ENCODE data around the gene LTO1.
A peak's percentile ranks its signal among the peaks of the same experiment; 100 is the strongest.

Gene LTO1

GRCh38 chr11:69642913-69643632, 32.1 kb downstream of the LTO1 start:
- peak; percentile 85 for TF ChIP-seq CTCF (conservative IDR thresholded peaks at IDR 0.05; ENCODE audit: low read length)
- TF ChIP-seq EZH2phosphoT487 (IDR thresholded peaks at IDR 0.05; ENCODE audit: borderline replicate concordance): no peak
- Histone ChIP-seq H3K9ac (ENCODE audit: low read depth, low read length, poor library complexity, severe bottlenecking) (peak overlapping the region; percentile 61), H3K9me2 (replicated peaks; ENCODE audit: low read depth, low read length) (no peaks in the 10 kb centered on the region), H3K4me3 (ENCODE audit: low read length, poor library complexity, severe bottlenecking) (peak overlapping the region; percentile 70), H3K79me2 (ENCODE audit: insufficient read depth, low read length) (no peaks in the 10 kb centered on the region), H3K9me3 (ENCODE audit: insufficient read depth, low read depth, low read length) (no peaks in the 10 kb centered on the region), H3K36me3 (ENCODE audit: insufficient read depth, low read length) (no peaks in the 10 kb centered on the region), H3F3A (ENCODE audit: low read depth) (no peaks in the 10 kb centered on the region), H2AFZ (ENCODE audit: low read length) (peak overlapping the region; percentile 87), H3K4me2 (ENCODE audit: low read depth, low read length, poor library complexity, severe bottlenecking) (peak overlapping the region; percentile 64), H4K20me1 (ENCODE audit: insufficient read depth, low read length, poor library complexity, severe bottlenecking) (no peaks in the 10 kb centered on the region), H3K4me1 (ENCODE audit: insufficient read depth, low read length, poor library complexity, severe bottlenecking) (no peaks in the 10 kb centered on the region), H3K27me3 (ENCODE audit: insufficient read depth, low read length, poor library complexity, severe bottlenecking) (no peaks in the 10 kb centered on the region)

GRCh38 chr11:69642549-69642912, 32.6 kb downstream of the LTO1 start:
- peak overlapping the region; percentile 64 for H3K4me2 ChIP-seq (ENCODE audit: low read depth, low read length, poor library complexity, severe bottlenecking)
- H4K20me1 ChIP-seq (ENCODE audit: insufficient read depth, low read length, poor library complexity, severe bottlenecking): no peaks in the 10 kb centered on the region
- no peaks in the 10 kb centered on the region for H3K27me3 ChIP-seq (ENCODE audit: insufficient read depth, low read length, poor library complexity, severe bottlenecking)
- H3K4me3 ChIP-seq (ENCODE audit: low read length, poor library complexity, severe bottlenecking): peak overlapping the region; percentile 70
- peak overlapping the region; percentile 87 for H2AFZ ChIP-seq (ENCODE audit: low read length)
- no peaks in the 10 kb centered on the region for H3K4me1 ChIP-seq (ENCODE audit: insufficient read depth, low read length, poor library complexity, severe bottlenecking)
- no peaks in the 10 kb centered on the region for H3K9me2 ChIP-seq (replicated peaks; ENCODE audit: low read depth, low read length)
- H3K36me3 ChIP-seq (ENCODE audit: insufficient read depth, low read length): no peaks in the 10 kb centered on the region
- H3F3A ChIP-seq (ENCODE audit: low read depth): no peaks in the 10 kb centered on the region
- H3K9me3 ChIP-seq (ENCODE audit: insufficient read depth, low read depth, low read length): no peaks in the 10 kb centered on the region
- no peak for TF ChIP-seq CTCF (conservative IDR thresholded peaks at IDR 0.05; ENCODE audit: low read length)
- no peak for TF ChIP-seq EZH2phosphoT487 (IDR thresholded peaks at IDR 0.05; ENCODE audit: borderline replicate concordance)
- H3K79me2 ChIP-seq (ENCODE audit: insufficient read depth, low read length): no peaks in the 10 kb centered on the region
- peak overlapping the region; percentile 61 for H3K9ac ChIP-seq (ENCODE audit: low read depth, low read length, poor library complexity, severe bottlenecking)

GRCh38 chr11:69641681-69642548, 33.2 kb downstream of the LTO1 start:
- Histone ChIP-seq H3K4me2 (ENCODE audit: low read depth, low read length, poor library complexity, severe bottlenecking) (peak overlapping the region; percentile 64), H3F3A (ENCODE audit: low read depth) (no peaks in the 10 kb centered on the region), H3K9ac (ENCODE audit: low read depth, low read length, poor library complexity, severe bottlenecking) (peak overlapping the region; percentile 61), H3K36me3 (ENCODE audit: insufficient read depth, low read length) (no peaks in the 10 kb centered on the region), H3K27me3 (ENCODE audit: insufficient read depth, low read length, poor library complexity, severe bottlenecking) (no peaks in the 10 kb centered on the region), H4K20me1 (ENCODE audit: insufficient read depth, low read length, poor library complexity, severe bottlenecking) (no peaks in the 10 kb centered on the region), H2AFZ (ENCODE audit: low read length) (no peak overlapping the region), H3K4me1 (ENCODE audit: insufficient read depth, low read length, poor library complexity, severe bottlenecking) (no peaks in the 10 kb centered on the region), H3K9me3 (ENCODE audit: insufficient read depth, low read depth, low read length) (no peaks in the 10 kb centered on the region), H3K79me2 (ENCODE audit: insufficient read depth, low read length) (no peaks in the 10 kb centered on the region), H3K9me2 (replicated peaks; ENCODE audit: low read depth, low read length) (no peaks in the 10 kb centered on the region), H3K4me3 (ENCODE audit: low read length, poor library complexity, severe bottlenecking) (peak overlapping the region; percentile 70)
- TF ChIP-seq CTCF (conservative IDR thresholded peaks at IDR 0.05; ENCODE audit: low read length): no peak
- TF ChIP-seq EZH2phosphoT487 (IDR thresholded peaks at IDR 0.05; ENCODE audit: borderline replicate concordance): no peak
